ENCODE results near the gene ZNF318.

Gene ZNF318

DNA sequence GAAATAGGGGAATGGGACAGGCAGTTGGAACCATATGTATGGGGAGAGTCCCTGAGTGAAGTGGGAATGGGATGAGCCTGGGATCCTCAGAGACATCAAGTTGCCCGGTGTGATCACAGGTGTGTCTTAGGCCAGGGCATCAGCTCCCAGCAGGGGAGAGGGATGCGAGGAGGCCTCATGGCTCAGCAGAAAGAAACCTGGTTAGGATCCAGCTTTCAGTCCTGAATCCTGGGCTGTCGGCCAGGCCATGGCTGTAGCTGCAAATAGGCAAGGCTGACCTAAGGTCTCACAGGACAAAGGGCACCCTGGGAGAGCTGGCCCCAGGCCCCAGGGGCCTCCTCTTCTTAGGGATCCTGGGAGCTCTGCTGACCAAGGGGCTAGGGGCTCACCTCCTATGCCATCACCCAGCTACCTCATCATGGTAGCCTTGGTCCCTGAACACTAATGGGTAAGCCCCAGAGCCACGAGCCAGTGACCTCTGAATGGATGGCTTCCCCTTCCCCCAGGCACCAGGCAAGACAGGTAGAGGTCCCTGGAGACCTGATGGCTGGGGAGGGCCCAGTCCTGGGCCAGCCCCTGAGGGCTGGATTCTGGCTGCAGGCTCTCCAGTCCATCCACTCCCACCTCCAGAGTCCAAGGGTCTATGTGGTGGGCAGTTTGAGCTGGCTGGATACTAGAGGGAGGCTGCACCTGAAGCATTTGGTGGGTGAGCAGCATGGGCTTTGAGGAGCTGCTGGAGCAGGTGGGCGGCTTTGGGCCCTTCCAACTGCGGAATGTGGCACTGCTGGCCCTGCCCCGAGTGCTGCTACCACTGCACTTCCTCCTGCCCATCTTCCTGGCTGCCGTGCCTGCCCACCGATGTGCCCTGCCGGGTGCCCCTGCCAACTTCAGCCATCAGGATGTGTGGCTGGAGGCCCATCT, 71.5 kb downstream of the ZNF318 start, which contains the start of gene SLC22A7:
TSS of gene SLC22A7 (plus strand) at position 617 of the 921 bp plus-strand sequence. CDS start at position 716, 99 bp downstream.
- DNase-seq, result no peak

DNA sequence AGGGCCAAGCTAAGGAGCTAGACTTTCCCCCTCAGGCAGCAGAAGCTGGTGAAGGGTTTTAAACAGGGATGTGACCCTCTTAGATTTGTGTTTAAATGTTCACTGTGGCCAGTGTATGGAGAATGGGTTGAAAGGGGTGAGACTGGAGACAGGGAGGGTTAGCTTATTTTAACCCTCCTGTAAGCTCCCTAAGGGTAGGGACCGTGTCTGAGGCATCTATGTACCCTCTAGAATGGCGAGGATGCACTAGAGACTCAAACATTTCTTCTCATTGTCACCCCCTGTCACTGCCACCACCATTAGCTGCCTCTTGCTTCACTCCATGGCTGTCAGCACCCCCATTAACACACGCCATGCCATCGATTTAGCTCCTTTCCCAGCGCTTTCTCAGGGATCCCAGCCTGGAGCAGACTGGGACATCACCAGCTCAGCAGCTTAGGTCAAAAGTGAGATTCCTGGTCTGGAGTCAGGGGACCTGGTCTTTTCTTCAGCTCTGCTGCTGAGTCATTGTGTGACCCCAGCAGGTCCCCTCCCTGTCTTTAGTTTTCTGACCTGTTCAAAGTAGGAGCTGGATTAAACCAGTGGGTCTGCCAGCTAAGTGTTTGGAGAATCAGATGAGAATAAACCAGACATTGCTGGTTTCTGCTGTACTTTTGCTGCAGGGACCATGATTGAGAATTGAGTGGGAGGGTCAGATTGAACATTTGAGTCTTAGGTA, 72.5 kb downstream of the ZNF318 start:
- no peak for DNase-seq

DNA sequence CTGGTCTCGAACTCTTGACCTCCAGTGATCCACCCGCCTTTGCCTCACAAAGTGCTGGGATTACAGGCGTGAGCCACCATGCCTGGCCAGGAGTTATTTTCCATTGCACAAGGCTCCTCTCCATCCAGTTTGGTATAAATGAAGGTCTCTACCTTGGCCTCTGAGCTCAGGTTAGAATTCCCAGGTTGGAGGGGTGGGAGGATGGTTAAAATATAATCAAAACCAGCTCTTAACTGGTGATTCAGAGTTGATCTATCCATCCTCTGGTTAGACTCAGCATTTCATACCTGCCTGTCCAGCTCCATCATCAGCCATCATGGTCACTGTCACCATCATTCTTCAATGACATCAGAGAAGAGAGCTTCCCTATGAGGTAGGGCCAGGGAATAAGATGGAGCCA, 74.0 kb downstream of the ZNF318 start:
- DNase-seq, result no peak

DNA sequence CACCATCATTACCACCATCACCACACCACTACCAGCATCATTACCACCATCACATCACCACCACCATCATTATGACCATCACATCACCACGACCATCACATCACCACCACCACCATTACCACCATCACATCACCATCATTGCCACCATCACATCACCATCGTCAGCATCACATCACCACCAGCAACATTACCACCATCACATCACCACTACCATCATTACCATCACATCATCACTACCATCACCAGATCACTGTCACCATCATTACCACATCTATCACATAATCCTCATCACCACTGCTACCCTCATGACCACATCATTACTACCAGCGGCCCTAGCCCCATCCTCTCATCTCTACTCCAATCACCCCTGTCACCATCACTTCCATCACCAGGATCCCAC, 74.9 kb downstream of the ZNF318 start:
- DNase-seq, result no peak

DNA sequence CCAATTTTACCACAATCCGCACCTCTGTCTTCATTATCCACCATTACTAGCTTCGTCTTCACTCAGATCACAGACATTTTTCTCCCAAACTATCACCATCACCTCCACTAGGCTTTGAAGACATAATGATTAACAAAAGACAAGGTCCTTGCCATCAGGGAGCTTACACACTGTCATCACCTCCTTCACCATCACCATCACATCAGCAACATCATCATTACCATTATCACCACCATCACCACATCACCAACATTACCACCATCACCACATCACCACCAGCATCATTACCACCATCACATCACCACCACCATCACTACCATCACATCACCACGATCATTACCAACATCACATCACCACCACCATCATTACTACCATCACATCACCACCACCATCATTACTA, 75.7 kb downstream of the ZNF318 start:
- no peak for DNase-seq

DNA sequence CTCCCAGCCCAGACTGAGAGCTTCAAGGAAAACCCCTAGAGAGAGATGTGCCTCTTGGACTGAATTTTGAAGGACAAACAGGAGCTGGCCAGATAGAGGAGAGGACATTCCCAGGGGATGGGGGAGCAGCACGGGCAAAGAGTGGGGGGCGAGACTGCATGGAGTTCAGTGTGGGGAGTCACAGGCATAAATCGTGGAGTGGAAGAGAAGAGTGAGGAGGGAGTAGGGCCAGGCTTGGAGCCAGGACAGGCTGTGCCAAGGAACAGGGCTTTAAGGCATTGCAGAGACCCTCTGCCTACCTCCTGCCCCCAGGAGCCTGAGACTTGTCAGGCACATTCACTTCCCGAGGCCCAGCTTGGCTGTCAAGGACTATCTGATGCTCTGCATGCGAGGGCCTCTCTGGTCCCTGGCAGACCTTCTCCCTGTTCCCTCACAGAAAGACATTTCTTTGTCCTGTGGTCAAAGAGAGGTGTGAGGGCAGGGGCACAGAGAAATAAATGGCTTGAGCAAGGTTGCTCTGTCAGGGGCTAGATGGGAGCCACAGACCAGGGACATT, 76.6 kb downstream of the ZNF318 start:
- no peak for DNase-seq

DNA sequence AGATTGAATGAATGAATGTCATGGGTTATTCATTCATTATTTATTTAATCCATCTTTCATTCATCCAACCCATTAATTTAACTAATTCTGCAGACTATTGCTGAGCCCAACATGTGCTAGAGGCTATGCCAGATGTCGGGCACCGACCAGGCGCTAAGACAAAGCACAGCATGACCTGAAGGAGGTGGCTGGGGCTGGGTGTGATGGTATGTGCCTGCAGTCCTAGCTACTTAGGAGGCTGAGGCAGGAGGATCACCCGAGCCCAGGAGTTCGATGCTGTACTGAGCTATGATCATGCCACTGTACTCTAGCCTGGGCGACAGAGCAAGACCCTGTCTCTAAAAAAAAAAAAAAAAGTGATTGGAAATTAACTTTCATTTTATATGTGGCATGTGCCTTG, 77.1 kb downstream of the ZNF318 start:
- no peak for DNase-seq

DNA sequence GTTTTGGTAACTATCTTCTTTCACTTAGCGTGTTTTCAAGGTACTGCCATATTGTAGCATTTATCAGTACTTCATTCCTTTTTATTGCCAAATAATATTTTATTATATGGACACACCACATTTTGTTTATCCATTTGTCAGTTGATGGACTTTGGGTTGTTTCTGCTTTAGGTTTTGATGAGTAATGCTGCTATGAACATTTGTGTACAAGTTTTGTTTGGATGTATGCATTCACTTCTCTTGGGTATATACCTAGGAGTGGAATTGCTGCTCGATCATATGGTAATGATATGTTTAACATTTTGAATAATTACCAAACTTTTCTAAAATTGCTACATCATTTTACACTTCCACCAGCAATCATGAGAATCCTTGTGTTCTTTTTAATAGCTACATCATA, 77.7 kb downstream of the ZNF318 start:
- no peak for DNase-seq

DNA sequence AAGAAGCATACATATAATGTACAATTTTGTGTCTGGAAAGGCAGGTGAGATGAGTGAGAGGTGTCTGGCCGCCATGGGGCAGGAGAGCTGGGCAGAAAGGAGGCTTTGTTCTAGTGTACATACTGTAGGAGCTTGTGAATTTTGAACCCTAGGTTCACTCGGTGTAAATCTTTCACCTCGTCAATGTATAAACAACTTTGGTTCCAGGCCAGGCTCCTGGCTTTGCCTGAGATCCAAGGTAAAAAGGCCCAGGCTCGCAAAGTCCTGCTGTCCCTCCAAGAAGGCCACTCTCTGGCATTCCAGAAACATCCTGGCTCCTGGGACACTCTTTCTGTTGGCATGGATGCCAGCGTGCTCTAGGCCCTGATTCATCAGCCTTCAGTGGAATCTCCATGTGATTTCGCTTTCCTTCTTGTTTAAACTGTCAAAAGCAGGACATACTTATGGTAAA, 78.5 kb downstream of the ZNF318 start:
- no peak for DNase-seq

DNA sequence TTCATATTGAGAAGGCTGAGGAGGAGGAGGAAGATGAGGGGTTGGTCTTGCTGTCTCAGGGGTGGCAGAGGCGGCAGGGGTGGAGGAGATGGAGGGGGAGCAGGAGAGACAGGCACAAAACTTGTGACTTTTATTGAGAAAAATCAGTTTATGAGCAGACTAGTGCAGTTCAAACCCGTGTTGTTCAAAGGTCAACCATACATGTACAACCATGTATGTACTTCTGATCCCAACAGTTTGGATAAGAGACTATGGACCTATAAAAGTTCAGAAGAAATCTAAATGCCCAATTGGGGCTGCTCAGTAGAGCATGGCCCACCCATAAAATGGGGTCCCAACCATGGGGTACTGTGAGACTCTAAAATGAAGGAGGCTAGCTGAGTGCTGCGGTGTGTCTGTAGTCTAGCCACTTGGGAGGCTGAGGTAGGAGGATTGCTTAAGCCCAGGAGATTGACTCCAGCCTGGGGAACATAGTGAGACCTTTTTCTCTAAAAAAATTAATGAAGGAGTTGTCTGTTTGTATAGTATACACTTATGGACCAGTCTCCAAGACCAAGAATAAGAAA, 79.0 kb downstream of the ZNF318 start:
- no peak for DNase-seq

DNA sequence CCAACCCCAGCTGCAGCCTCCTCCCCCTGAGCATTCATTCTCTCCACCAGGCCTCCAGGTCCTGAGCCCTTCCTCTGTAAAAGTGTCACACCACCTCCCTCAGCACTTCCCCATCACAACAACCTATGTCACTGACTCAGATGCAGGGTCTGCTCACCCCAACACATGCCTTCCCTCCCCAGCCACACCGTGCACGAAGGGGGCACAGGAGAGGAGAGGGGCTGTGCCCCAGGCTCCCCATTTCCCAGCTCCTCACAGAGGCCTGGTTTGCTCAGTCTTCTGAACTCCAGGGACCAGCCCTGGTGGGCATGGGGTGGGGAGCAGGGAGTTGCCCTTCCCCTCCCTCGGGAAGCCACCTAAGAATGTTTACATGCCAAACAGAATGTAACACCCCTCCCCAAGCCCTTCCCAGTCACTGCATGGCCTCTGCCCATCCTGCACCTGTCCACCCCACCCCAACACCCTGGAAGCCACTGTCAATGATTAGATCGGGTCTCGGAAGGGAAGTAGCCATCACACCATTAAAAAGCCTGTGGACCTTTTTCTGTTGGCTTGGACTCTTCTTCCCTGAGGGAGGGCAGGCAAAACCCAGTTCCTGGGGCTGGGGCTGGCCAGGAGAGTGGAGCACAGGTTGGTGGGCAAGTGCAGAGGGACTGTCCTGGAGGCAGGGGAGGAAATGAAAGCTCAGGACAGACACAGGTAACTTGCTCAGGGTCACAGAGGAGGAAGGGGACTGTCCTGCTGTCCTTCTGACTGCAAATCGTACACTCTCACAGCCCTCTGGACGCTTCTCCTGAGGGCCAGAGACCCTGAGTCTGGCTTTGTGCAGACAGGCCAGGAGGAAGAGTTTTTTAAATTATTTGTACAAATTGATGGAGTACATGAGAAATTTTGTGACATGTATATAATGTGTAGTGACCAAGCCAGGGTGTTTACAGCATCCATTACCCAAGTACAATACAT, 81.4 kb downstream of the ZNF318 start:
- no peak for DNase-seq

DNA sequence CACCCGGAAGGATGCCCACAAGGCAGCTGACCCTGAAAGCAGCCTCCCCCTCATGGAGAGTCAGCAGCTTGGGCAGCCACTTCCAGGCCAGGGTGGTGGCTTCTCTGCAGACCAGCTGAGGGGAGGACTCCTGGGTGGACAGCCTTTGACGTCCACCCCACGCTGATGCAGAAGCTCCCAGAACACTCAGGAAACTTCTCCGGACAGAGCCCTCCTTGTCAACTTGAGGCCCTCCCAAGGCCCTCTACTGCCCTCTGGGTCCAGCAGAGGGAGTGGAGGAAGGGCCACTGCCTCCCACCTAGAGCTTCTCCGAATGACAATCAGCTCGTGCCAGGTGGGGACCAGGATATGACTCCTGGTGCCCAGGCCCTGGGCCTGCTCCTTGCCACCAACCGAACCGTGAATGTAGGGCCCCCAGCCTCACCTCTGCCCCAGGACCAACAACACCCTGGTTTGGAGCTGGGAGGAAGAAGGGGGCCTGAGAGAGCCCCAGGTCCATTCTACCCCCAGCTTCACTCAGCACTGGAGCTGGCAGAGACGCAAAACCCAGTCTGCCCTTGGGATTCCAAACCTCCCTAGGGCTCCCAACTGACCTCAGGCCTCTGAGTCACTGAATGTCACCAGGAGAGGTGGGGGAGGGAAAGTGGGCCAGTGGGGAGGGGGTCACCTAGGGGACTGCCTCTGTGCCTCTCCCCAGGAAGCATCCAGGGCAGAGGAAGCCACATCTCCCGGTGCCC, 82.3 kb downstream of the ZNF318 start:
- DNase-seq, result no peak

DNA sequence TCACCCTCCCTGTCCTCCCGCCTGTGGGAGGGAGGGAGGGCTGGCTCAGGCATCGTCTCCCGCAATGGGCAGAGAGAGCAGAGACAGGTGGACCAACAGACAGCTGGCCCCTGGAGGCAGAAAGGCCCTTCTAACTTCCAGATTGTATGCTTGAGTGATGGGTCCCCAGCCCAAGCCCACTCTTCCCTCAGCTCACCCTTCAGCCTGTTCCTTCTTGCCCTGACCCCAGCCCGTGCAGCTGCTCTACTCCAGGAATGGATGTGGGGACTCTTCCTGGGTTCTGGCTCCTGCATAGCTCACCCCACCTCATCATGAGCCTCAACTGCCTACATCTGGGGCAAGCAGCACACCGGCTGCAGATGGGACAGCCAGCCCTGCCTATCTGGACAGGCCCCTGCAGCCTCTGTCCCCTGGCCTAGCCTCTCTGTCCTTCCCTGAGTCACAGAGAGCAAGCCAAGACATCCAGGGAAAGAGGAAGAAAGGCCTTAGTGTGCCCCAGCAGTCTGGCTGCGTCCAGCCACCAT, 82.9 kb downstream of the ZNF318 start:
- no peak for DNase-seq

Measured in activated effector memory CD4-positive, alpha-beta T cell treated with Interleukin-2 at 50 U/mL for 16 hours (primary cell).